Measurements from ENCODE around the gene ERCC6.

Gene ERCC6

DNA sequence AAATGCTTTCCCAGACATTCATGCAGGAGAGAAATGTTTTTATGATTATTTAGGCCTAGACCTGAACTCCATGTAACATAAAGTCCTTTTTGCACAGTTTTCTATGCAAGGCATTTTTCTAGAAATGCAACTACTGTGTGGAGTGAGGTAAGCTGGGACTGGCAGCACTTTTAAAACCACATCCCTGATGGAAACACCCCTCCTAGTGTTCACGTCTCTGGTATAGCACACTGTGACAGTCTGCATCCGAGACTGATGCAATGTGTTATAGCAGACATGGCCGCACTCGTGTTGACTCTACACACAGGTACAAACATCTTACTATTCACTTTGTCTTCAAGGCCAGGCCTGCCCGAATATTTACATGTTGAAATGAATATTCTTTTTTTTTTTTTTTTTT lies 19.3 kb upstream of the ERCC6 start:
- TF ChIP-seq, protein P1, sequence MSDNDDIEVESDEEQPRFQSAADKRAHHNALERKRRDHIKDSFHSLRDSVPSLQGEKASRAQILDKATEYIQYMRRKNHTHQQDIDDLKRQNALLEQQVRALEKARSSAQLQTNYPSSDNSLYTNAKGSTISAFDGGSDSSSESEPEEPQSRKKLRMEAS (IDR thresholded peaks at IDR 0.05; ENCODE audit: low read depth, low read length): no peak
- TF ChIP-seq MYC (IDR thresholded peaks at IDR 0.05; ENCODE audit: low read depth, low read length) (no peak), POLR2A (IDR thresholded peaks at IDR 0.05; ENCODE audit: extremely low read depth, insufficient read length) (no peak)
- TF ChIP-seq, protein P2, sequence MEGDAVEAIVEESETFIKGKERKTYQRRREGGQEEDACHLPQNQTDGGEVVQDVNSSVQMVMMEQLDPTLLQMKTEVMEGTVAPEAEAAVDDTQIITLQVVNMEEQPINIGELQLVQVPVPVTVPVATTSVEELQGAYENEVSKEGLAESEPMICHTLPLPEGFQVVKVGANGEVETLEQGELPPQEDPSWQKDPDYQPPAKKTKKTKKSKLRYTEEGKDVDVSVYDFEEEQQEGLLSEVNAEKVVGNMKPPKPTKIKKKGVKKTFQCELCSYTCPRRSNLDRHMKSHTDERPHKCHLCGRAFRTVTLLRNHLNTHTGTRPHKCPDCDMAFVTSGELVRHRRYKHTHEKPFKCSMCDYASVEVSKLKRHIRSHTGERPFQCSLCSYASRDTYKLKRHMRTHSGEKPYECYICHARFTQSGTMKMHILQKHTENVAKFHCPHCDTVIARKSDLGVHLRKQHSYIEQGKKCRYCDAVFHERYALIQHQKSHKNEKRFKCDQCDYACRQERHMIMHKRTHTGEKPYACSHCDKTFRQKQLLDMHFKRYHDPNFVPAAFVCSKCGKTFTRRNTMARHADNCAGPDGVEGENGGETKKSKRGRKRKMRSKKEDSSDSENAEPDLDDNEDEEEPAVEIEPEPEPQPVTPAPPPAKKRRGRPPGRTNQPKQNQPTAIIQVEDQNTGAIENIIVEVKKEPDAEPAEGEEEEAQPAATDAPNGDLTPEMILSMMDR (IDR thresholded peaks at IDR 0.05; ENCODE audit: low read depth, low read length): no peak
- H3K4me3 ChIP-seq (ENCODE audit: low read depth, low read length): no peak overlapping the region
- DNase-seq (ENCODE audit: low read depth): no peak

DNA sequence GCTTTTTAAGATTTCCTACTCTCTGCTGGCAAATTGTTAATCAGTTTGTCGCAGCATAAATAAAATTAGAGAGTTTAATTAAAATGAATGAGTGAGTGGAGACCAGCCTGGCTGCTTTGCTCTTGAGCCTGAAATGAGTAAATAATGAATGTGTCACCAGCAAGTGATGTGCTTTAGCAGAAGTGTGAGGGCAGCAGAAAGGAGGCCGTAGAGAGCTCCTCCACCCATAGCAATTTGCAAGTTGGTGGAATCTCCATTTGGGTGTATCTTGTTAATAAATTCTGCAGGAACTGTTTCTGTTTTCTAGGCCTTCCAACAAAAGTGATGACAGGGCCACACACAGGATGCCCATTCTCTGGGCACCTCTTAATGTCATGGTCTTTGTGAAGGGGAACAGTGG lies 18.8 kb upstream of the ERCC6 start:
- no peak for DNase-seq (ENCODE audit: low read depth)
- TF ChIP-seq, protein P2 (IDR thresholded peaks at IDR 0.05; ENCODE audit: low read depth, low read length): no peak
- TF ChIP-seq, protein P1 (IDR thresholded peaks at IDR 0.05; ENCODE audit: low read depth, low read length): no peak
- TF ChIP-seq POLR2A (IDR thresholded peaks at IDR 0.05; ENCODE audit: extremely low read depth, insufficient read length) (no peak), MYC (IDR thresholded peaks at IDR 0.05; ENCODE audit: low read depth, low read length) (no peak)
- no peak overlapping the region for H3K4me3 ChIP-seq (ENCODE audit: low read depth, low read length)

DNA sequence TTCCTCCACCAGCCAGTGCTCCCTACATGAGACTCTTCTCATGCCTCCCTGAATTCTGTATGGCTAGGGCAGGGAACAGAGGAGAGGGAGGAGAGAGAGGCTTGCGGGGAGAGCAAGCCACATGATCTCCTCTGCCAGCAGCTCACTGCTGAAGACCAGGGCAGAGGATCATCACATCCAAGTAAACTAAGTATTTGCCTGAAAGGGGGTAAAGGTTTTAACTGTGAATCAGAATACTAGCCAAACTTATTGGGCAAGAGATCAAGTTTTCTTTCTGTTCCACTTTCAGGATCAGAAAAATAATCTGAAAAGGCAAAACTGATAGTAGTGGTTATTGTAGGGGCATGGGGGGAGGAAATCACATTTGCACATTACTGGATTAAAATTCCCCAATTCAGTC lies 17.8 kb upstream of the ERCC6 start:
- H3K4me3 ChIP-seq (ENCODE audit: low read depth, low read length): no peak overlapping the region
- no peak for DNase-seq (ENCODE audit: low read depth)
- TF ChIP-seq POLR2A (IDR thresholded peaks at IDR 0.05; ENCODE audit: extremely low read depth, insufficient read length) (no peak), MYC (IDR thresholded peaks at IDR 0.05; ENCODE audit: low read depth, low read length) (no peak)
- TF ChIP-seq, protein P2 (IDR thresholded peaks at IDR 0.05; ENCODE audit: low read depth, low read length): no peak
- TF ChIP-seq, protein P1 (IDR thresholded peaks at IDR 0.05; ENCODE audit: low read depth, low read length): no peak

DNA sequence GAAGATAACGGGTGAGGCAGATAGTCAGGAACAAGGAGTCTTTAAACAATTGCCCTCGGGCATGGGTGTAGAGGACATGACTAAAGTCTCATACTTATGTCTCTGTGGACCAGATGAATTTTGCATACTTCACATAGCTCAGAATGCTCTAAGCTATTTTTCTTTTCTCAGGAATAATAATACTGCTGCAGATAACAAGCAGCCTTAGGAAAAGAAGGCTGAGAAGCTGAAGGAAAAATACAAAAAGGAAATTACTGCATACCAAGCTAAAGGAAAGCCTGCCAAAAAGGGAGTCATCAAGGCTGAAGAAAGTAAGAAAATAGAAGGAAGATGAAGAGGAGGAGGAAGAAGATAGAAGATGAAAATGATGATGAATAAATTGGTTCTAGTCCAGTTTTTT lies 13.4 kb upstream of the ERCC6 start:
- DNase-seq (ENCODE audit: low read depth): no peak
- H3K4me3 ChIP-seq (ENCODE audit: low read depth, low read length): no peak overlapping the region

GRCh38 chr10:49550563-49550962 lies 11.6 kb upstream of the ERCC6 start:
- H3K4me3 ChIP-seq (ENCODE audit: low read depth, low read length): no peak overlapping the region
- no peak for DNase-seq (ENCODE audit: low read depth)
- TF ChIP-seq, protein P2 (IDR thresholded peaks at IDR 0.05; ENCODE audit: low read depth, low read length): no peak
- no peak for TF ChIP-seq POLR2A (IDR thresholded peaks at IDR 0.05; ENCODE audit: extremely low read depth, insufficient read length)
- no peak for TF ChIP-seq MYC (IDR thresholded peaks at IDR 0.05; ENCODE audit: low read depth, low read length)
- TF ChIP-seq, protein P1 (IDR thresholded peaks at IDR 0.05; ENCODE audit: low read depth, low read length): no peak

More for the DNA sequence above, 13.4 kb upstream of the ERCC6 start:
- TF ChIP-seq, protein P1 (IDR thresholded peaks at IDR 0.05; ENCODE audit: low read depth, low read length): no peak
- no peak for TF ChIP-seq MYC (IDR thresholded peaks at IDR 0.05; ENCODE audit: low read depth, low read length)
- TF ChIP-seq POLR2A (IDR thresholded peaks at IDR 0.05; ENCODE audit: extremely low read depth, insufficient read length): no peak
- TF ChIP-seq, protein P2 (IDR thresholded peaks at IDR 0.05; ENCODE audit: low read depth, low read length): no peak
